NB4 (cell line): ENCODE data around the gene ZFHX3.

ENCODE experiments used
- POLR2A ChIP-seq: IDR thresholded peaks from 2 replicates; pipeline ENCODE4 v1.6.1; 2011; ENCODE audit warnings: mild to moderate bottlenecking; ENCODE audit not compliant: insufficient read length; ENCODE audit errors: extremely low read depth
- TF ChIP-seq, protein P1 (sequence below): IDR thresholded peaks from one replicate; pipeline ENCODE4 v1.5.1; 2012; ENCODE audit warnings: low read depth, low read length

- TF ChIP-seq POLR2A = no peak
- TF ChIP-seq, protein P1, sequence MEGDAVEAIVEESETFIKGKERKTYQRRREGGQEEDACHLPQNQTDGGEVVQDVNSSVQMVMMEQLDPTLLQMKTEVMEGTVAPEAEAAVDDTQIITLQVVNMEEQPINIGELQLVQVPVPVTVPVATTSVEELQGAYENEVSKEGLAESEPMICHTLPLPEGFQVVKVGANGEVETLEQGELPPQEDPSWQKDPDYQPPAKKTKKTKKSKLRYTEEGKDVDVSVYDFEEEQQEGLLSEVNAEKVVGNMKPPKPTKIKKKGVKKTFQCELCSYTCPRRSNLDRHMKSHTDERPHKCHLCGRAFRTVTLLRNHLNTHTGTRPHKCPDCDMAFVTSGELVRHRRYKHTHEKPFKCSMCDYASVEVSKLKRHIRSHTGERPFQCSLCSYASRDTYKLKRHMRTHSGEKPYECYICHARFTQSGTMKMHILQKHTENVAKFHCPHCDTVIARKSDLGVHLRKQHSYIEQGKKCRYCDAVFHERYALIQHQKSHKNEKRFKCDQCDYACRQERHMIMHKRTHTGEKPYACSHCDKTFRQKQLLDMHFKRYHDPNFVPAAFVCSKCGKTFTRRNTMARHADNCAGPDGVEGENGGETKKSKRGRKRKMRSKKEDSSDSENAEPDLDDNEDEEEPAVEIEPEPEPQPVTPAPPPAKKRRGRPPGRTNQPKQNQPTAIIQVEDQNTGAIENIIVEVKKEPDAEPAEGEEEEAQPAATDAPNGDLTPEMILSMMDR = no peak
Measured at GRCh38 chr16:73062743-73063733, 15.1 kb upstream of the ZFHX3 start.
